T-cell (primary cell): ENCODE measurements around the gene ESPN. TPM values are rescaled to one million over a fixed set of nuclear protein-coding genes. Genes with fewer than 3 reads are reported as not detected.
A peak's percentile ranks its signal among the peaks of the same experiment; 100 is the strongest.

Experiments used
- ATAC-seq, 4 experiments: fragments of 200-7000 bp in 3 of 4; fragments of 150-1000 bp in 1 of 4; cut with Tn5 transposase; replicated peaks in 1 of 4; 1 replicate in 3 of 4; 2 replicates in 1 of 4; pipeline ENCODE4 v1.10.0; 2021; ENCODE audit warnings: moderate library complexity in 3 of 4, mild to moderate bottlenecking in 2 of 4, moderate number of reproducible peaks in 1 of 4
- CTCF ChIA-PET, 2 donors: fragments of 300-600 bp; sonication (Branson Sonifier 250); formaldehyde crosslinking; loops; one replicate each; lab custom pipeline; 2022; ENCODE audit warnings: antibody characterized with exemption in 2 of 2; lab: Charles Lee
- POLR2A ChIA-PET, 2 donors: fragments of 300-600 bp; sonication (Branson Sonifier 250); formaldehyde crosslinking; loops; one replicate each; lab custom pipeline; 2022; ENCODE audit warnings: antibody characterized with exemption in 2 of 2; lab: Charles Lee
- DNase-seq, 35 experiments: peaks; one replicate each; pipeline versions ENCODE4 v3.0.0 to v3.0.0-alpha.2; 2013 to 2023
- H3K27ac ChIP-seq: one replicate; pipeline ENCODE4 v1.5.1; 2013; ENCODE audit warnings: low read length
- H3K27me3 ChIP-seq, 2 experiments: replicated peaks in 1 of 2; 1 replicate in 1 of 2; 2 replicates in 1 of 2; pipeline versions ENCODE4 v1.6.1 to v1.7.0; 2013; ENCODE audit warnings: low read length in 1 of 2, mixed read lengths in 1 of 2; ENCODE audit not compliant: control insufficient read depth in 2 of 2, insufficient read depth in 2 of 2; ENCODE audit errors: extremely low read depth in 1 of 2
- H3K36me3 ChIP-seq, 2 donors: 1 replicate in 1 of 2; 2 replicates in 1 of 2; pipeline versions ENCODE4 v1.6.1 to v1.7.0; 2013; ENCODE audit warnings: low read length in 1 of 2; ENCODE audit not compliant: control insufficient read depth in 2 of 2, insufficient read depth in 1 of 2; ENCODE audit errors: extremely low read depth in 1 of 2
- H3K4me1 ChIP-seq, 2 experiments: 1 replicate in 1 of 2; 2 replicates in 1 of 2; pipeline versions ENCODE4 v1.6.1 to v1.7.0; 2013; ENCODE audit warnings: low read length in 2 of 2, mixed read lengths in 1 of 2; ENCODE audit not compliant: insufficient read depth in 2 of 2, control insufficient read depth in 1 of 2; ENCODE audit errors: extremely low read depth in 1 of 2
- H3K4me3 ChIP-seq, 2 donors: 1 replicate in 1 of 2; 2 replicates in 1 of 2; pipeline versions ENCODE4 v1.5.1 to v1.7.0; 2013; ENCODE audit warnings: mild to moderate bottlenecking in 2 of 2, low read length in 1 of 2, moderate library complexity in 1 of 2; ENCODE audit not compliant: control insufficient read depth in 1 of 2; ENCODE audit errors: extremely low read depth in 1 of 2
- H3K9me3 ChIP-seq: 2 replicates; pipeline ENCODE4 v1.7.0; 2013
- H3K27ac Mint-ChIP-seq, 2 donors: one replicate each; pipeline ENCODE4 v1.8.0; 2020 to 2021; ENCODE audit warnings: mild to moderate bottlenecking in 2 of 2, mixed read lengths in 2 of 2
- H3K27me3 Mint-ChIP-seq, 2 donors: one replicate each; pipeline ENCODE4 v1.8.0; 2021 to 2022; ENCODE audit warnings: mixed read lengths in 2 of 2
- H3K36me3 Mint-ChIP-seq: one replicate; pipeline ENCODE4 v1.8.0; 2021; ENCODE audit warnings: mixed read lengths
- H3K4me1 Mint-ChIP-seq, 3 donors: one replicate each; pipeline ENCODE4 v1.8.0; 2020 to 2022; ENCODE audit warnings: mixed read lengths in 3 of 3, mild to moderate bottlenecking in 1 of 3
- H3K4me3 Mint-ChIP-seq, 3 donors: one replicate each; pipeline ENCODE4 v1.8.0; 2020 to 2022; ENCODE audit warnings: mild to moderate bottlenecking in 3 of 3, mixed read lengths in 3 of 3, moderate library complexity in 3 of 3
- H3K9me3 Mint-ChIP-seq, 3 donors: one replicate each; pipeline ENCODE4 v1.8.0; 2020 to 2022; ENCODE audit warnings: mixed read lengths in 3 of 3
- WGBS: methylation state at CpG from one replicate; pipeline ENCODE4 v1.1.5; 2013; ENCODE audit warnings: missing lambda C conversion rate; ENCODE audit not compliant: insufficient coverage; 5-methylcytosine and 5-hydroxymethylcytosine counted together
- total RNA-seq, 35 experiments: library from RNA in 6 of 35; stranded (reverse) in 6 of 35; fragments of 120-200 nt in 1 of 35; gene quantifications; one replicate each; pipeline versions ENCODE4 v1.2.1 to v1.2.4 and lab custom pipeline; 2013 to 2026

ESPN gene
- total RNA-seq, 5 donors from 2014 or later (not counting 1 experiment from before 2014, with no cell fraction given): 2.1 to 9.2 (median 6.2) TPM

DNA sequence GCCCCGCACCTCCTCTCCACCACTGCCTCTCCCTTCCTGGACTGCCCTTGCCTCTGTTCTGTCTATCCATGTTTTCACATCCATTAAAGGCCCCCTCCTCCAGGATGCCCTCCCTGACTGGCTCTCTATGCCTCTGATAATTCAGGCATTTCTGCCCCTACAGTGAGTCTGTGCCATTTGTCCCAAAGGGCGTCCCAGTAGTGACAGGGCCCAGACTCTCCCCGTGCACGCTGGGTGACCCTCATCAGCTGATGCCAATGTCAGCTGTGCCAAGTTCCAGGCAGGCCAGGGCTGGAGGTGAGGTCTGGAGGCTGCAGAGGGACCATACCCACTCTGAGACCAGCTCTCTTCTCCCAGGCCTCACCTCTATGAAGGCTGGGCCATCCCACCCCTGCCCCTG lies 70.1 kb downstream of the ESPN start:
- ATAC-seq (no peak), DNase-seq (no peak)
- Histone ChIP-seq H3K9me3 (no peaks in the 10 kb centered on the region), H3K4me1 (peaks cover 2 to 69% of the 10 kb centered on the region in 2 experiments), H3K27ac (no peak overlapping the region), H3K36me3 (no peaks in the 10 kb centered on the region), H3K27me3 (peaks cover 0 to 29% of the 10 kb centered on the region in 2 experiments), H3K4me3 (no peak overlapping the region)
- POLR2A ChIA-PET: interaction anchor here in 1 of 2 donors (0.6 kb wide), 1 partner anchor 68 kb away, joined by 3 read pairs; no protein-coding TSS in a partner anchor
- H3K4me1 Mint-ChIP-seq: peaks cover 29 to 45% (median 33%) of the 10 kb centered on the region in 3 donors
- H3K9me3 Mint-ChIP-seq: no peaks in the 10 kb centered on the region
- peak overlapping the region in 1 of 2 donors; percentile 31 for H3K27ac Mint-ChIP-seq
- H3K4me3 Mint-ChIP-seq: no peak overlapping the region
- WGBS: 93% methylated on average over 4 of the region's 4 CpGs
- H3K36me3 Mint-ChIP-seq: no peaks in the 10 kb centered on the region
- no peaks in the 10 kb centered on the region for H3K27me3 Mint-ChIP-seq
- CTCF ChIA-PET: no interaction called here

GRCh38 chr1:6495041-6495441 lies 70.5 kb downstream of the ESPN start:
- Mint-ChIP-seq H3K27me3 (no peaks in the 10 kb centered on the region), H3K4me3 (no peak overlapping the region), H3K27ac (peak overlapping the region in 1 of 2 donors; percentile 31), H3K36me3 (no peaks in the 10 kb centered on the region), H3K9me3 (no peaks in the 10 kb centered on the region), H3K4me1 (peaks cover 29 to 45% (median 33%) of the 10 kb centered on the region in 3 donors)
- Histone ChIP-seq H3K4me3 (no peak overlapping the region), H3K9me3 (no peaks in the 10 kb centered on the region), H3K36me3 (no peaks in the 10 kb centered on the region), H3K4me1 (peaks cover 2 to 65% of the 10 kb centered on the region in 2 experiments), H3K27me3 (peaks cover 0 to 27% of the 10 kb centered on the region in 2 experiments), H3K27ac (no peak overlapping the region)
- WGBS: 49% methylated on average over 4 of the region's 13 CpGs
- ChIA-PET POLR2A (interaction anchor here in 1 of 2 donors (0.6 kb wide), 1 partner anchor 67 kb away, joined by 3 read pairs; no protein-coding TSS in a partner anchor), CTCF (no interaction called here)
- DNase-seq (peak in 10 of 35 experiments; percentile 23 to 41 (median 28)), ATAC-seq (peak in 1 of 4 experiments; percentile 24)

GRCh38 chr1:6495540-6496364 lies 71.2 kb downstream of the ESPN start:
- ATAC-seq (no peak), DNase-seq (no peak)
- no peaks in the 10 kb centered on the region for H3K36me3 ChIP-seq
- Mint-ChIP-seq H3K36me3 (no peaks in the 10 kb centered on the region), H3K4me3 (peak overlapping the region; percentile 56 to 66 (median 59)), H3K4me1 (peaks cover 29 to 45% (median 33%) of the 10 kb centered on the region in 3 donors), H3K9me3 (no peaks in the 10 kb centered on the region), H3K27ac (peak overlapping the region; percentile 22 to 66), H3K27me3 (no peaks in the 10 kb centered on the region)
- H3K27ac ChIP-seq: no peak overlapping the region
- peaks cover 0 to 26% of the 10 kb centered on the region in 2 experiments for H3K27me3 ChIP-seq
- no peak overlapping the region for H3K4me3 ChIP-seq
- 86% methylated on average over 13 of the region's 14 CpGs for WGBS
- CTCF ChIA-PET: no interaction called here
- POLR2A ChIA-PET: no interaction called here
- no peaks in the 10 kb centered on the region for H3K9me3 ChIP-seq
- peaks cover 2 to 58% of the 10 kb centered on the region in 2 experiments for H3K4me1 ChIP-seq

DNA sequence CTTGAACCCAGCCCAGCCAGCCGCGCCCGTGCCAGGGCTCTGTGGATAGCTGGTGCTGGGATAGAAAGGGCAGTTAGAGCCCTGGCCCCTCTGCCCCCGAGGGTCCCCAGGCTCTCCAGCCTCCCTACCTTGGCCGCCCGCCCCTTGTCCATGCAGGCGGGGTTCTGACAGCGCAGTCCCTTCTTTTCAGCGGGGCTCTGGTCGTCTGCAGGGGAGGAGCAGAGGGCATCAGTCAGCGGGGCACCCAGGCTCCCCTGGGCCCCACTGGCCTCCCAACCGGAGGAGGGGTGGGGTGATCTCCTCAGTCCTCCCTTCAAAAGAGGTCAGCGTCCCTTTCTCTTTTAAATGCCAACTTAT lies 71.8 kb downstream of the ESPN start:
- Histone ChIP-seq H3K4me3 (no peak overlapping the region), H3K9me3 (no peaks in the 10 kb centered on the region), H3K27me3 (peaks cover 0 to 27% of the 10 kb centered on the region in 2 experiments), H3K4me1 (peaks cover 2 to 52% of the 10 kb centered on the region in 2 experiments), H3K36me3 (no peaks in the 10 kb centered on the region), H3K27ac (peak overlapping the region; percentile 49)
- ChIA-PET POLR2A (no interaction called here), CTCF (no interaction called here)
- ATAC-seq (no peak), DNase-seq (no peak)
- WGBS: 46% methylated on average over 2 of the region's 13 CpGs
- H3K27me3 Mint-ChIP-seq: peaks cover 0 to 2% of the 10 kb centered on the region in 2 donors
- H3K27ac Mint-ChIP-seq: peak overlapping the region; percentile 28 to 66
- H3K4me1 Mint-ChIP-seq: peaks cover 24 to 41% (median 28%) of the 10 kb centered on the region in 3 donors
- peak overlapping the region; percentile 56 to 66 (median 59) for H3K4me3 Mint-ChIP-seq
- H3K9me3 Mint-ChIP-seq: no peaks in the 10 kb centered on the region
- no peaks in the 10 kb centered on the region for H3K36me3 Mint-ChIP-seq

GRCh38 chr1:6496890-6497214 lies 72.3 kb downstream of the ESPN start:
- peaks cover 0 to 28% of the 10 kb centered on the region in 2 experiments for H3K27me3 ChIP-seq
- H3K4me1 ChIP-seq: peaks cover 2 to 47% of the 10 kb centered on the region in 2 experiments
- peak overlapping the region; percentile 49 for H3K27ac ChIP-seq
- H3K4me3 ChIP-seq: peak overlapping the region in 1 of 2 donors; percentile 23
- H3K27me3 Mint-ChIP-seq: peaks cover 0 to 2% of the 10 kb centered on the region in 2 donors
- peak overlapping the region; percentile 56 to 66 (median 59) for H3K4me3 Mint-ChIP-seq
- peak overlapping the region in 1 of 2 donors; percentile 28 for H3K27ac Mint-ChIP-seq
- 10% methylated on average over 15 of the region's 21 CpGs for WGBS
- ATAC-seq (no peak), DNase-seq (no peak)
- H3K36me3 Mint-ChIP-seq: no peaks in the 10 kb centered on the region
- no peaks in the 10 kb centered on the region for H3K36me3 ChIP-seq
- peaks cover 19 to 36% (median 23%) of the 10 kb centered on the region in 3 donors for H3K4me1 Mint-ChIP-seq
- POLR2A ChIA-PET: no interaction called here
- H3K9me3 Mint-ChIP-seq: no peaks in the 10 kb centered on the region
- CTCF ChIA-PET: no interaction called here
- no peaks in the 10 kb centered on the region for H3K9me3 ChIP-seq

DNA sequence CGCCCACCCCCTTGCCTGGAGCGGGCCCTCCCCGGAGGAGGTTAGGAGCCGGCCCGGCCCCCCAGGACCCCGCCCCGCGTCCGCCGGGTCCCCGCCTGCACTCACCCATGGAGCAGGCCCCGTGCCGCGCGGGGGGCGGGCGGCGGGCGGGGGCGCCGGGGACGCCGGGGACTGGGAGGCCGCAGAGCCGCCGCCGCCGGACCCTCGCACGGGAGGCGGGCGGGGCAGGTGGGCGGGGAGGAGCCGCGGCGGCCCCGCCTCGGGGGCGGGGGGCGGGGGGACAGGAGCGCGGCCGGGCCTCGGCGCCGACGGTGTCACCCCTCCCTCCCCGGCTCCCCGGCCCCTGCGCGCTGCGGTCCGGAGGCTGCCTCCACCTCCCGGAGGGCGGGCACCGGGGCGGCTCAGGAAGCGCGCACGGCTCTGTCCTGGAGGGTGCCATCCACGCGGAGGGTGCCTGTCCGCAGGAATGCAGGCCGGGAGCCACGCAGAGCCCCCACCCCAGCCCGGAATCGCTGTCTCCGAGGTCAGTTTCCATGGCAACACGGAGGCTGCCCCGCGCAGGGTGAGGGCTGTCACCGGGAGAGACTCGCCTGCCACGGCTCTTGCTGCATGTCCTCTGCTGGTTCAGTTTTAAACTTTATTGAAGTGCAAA lies 72.8 kb downstream of the ESPN start:
- Histone ChIP-seq H3K4me1 (peaks cover 2 to 44% of the 10 kb centered on the region in 2 experiments), H3K9me3 (no peaks in the 10 kb centered on the region), H3K36me3 (no peaks in the 10 kb centered on the region), H3K4me3 (peak overlapping the region; percentile 66 to 69), H3K27ac (no peak overlapping the region), H3K27me3 (peaks cover 0 to 32% of the 10 kb centered on the region in 2 experiments)
- CTCF ChIA-PET: no interaction called here
- no peaks in the 10 kb centered on the region for H3K36me3 Mint-ChIP-seq
- H3K4me3 Mint-ChIP-seq: peak overlapping the region; percentile 71 to 79 (median 76)
- H3K27me3 Mint-ChIP-seq: peaks cover 0 to 2% of the 10 kb centered on the region in 2 donors
- H3K27ac Mint-ChIP-seq: no peak overlapping the region
- ATAC-seq (peak; percentile 68 to 80 (median 74)), DNase-seq (peak in 31 of 35 experiments; percentile 14 to 70 (median 38))
- POLR2A ChIA-PET: no interaction called here
- WGBS: under 1% methylated on average over 60 of the region's 74 CpGs
- no peaks in the 10 kb centered on the region for H3K9me3 Mint-ChIP-seq
- peaks cover 18 to 32% (median 22%) of the 10 kb centered on the region in 3 donors for H3K4me1 Mint-ChIP-seq
